Bronchial epithelial cell (primary cell): ENCODE results near the gene ETV3. TPM values are rescaled to one million over a fixed set of nuclear protein-coding genes. Genes with fewer than 3 reads are reported as not detected.

ENCODE experiments used
- DNase-seq: peaks from one replicate; pipeline ENCODE4 v3.0.0-alpha.2; 2010; ENCODE audit warnings: low read depth
- FAIRE-seq: peaks from 2 replicates; lab custom pipeline; 2011; peaks lifted over from hg19 to GRCh38; lab: Jason Lieb, UNC
- H3K27me3 ChIP-seq: 2 replicates; pipeline ENCODE4 v1.5.1; 2011; ENCODE audit warnings: low read length; ENCODE audit not compliant: control insufficient read depth, insufficient read depth
- H3K36me3 ChIP-seq: 2 replicates; pipeline ENCODE4 v1.5.1; 2011; ENCODE audit warnings: low read length; ENCODE audit not compliant: control insufficient read depth, insufficient read depth
- H3K4me3 ChIP-seq: 2 replicates; pipeline ENCODE4 v1.5.1; 2011; ENCODE audit warnings: mild to moderate bottlenecking, low read depth, low read length, control low read depth
- CTCF ChIP-seq: IDR thresholded peaks from 2 replicates; pipeline ENCODE4 v1.5.1; 2011; ENCODE audit warnings: mild to moderate bottlenecking, moderate library complexity, low read length, control low read depth, inconsistent platforms; ENCODE audit not compliant: insufficient read depth, severe bottlenecking
- total RNA-seq: library from RNA; depleted of rRNA; stranded (reverse); fragments of >200 nt; gene quantifications from 2 replicates; pipeline ENCODE4 v1.2.1, GENCODE V29; 2014

ETV3 gene
- total RNA-seq, 1 donor from 2014 or later, result 17.1 TPM

GRCh38 chr1:157156058-157156541 lies 17.9 kb upstream of the ETV3 start:
- FAIRE-seq, result no peak
- Histone ChIP-seq H3K27me3 (no peaks in the 10 kb centered on the region), H3K4me3 (no peak overlapping the region), H3K36me3 (no peaks in the 10 kb centered on the region)
- TF ChIP-seq CTCF, result peak; percentile 92
- peak; percentile 36 for DNase-seq

- Histone ChIP-seq H3K27me3 (no peaks in the 10 kb centered on the region), H3K36me3 (no peaks in the 10 kb centered on the region), H3K4me3 (no peak overlapping the region)
- DNase-seq (no peak), FAIRE-seq (no peak)
- no peak for TF ChIP-seq CTCF
Observed at GRCh38 chr1:157155658-157156057, 17.5 kb upstream of the ETV3 start.

GRCh38 chr1:157154940-157155514 lies 16.8 kb upstream of the ETV3 start:
- Histone ChIP-seq H3K27me3 (no peaks in the 10 kb centered on the region), H3K36me3 (no peaks in the 10 kb centered on the region), H3K4me3 (no peak overlapping the region)
- FAIRE-seq, result no peak
- TF ChIP-seq CTCF, result no peak
- DNase-seq, result peak; percentile 48

- no peak for TF ChIP-seq CTCF
- no peak overlapping the region for H3K4me3 ChIP-seq
- DNase-seq, result no peak
- no peaks in the 10 kb centered on the region for H3K36me3 ChIP-seq
- H3K27me3 ChIP-seq, result no peaks in the 10 kb centered on the region
- FAIRE-seq, result no peak
Observed at GRCh38 chr1:157154291-157154690, 16.1 kb upstream of the ETV3 start.

DNA sequence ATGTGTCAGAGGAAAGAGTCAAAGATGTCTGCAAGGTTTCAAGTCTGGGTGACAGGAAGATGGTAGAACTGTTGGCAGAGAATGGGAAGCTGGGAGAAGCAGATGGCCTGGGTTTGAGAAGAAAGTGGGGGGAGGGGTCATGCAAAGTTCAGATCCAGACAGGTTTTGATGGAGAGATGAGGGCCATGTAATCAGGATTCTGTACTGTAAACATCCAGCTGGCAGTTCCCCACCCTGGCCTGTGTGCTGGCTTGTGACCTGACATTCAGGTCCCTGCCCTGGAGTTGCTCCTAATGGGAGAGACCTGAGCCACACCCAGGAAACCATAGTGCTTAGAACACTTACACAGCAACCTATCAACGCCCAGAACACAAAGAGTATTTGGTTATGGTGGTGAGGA lies 15.6 kb upstream of the ETV3 start:
- FAIRE-seq (no peak), DNase-seq (no peak)
- TF ChIP-seq CTCF, result no peak
- Histone ChIP-seq H3K36me3 (no peaks in the 10 kb centered on the region), H3K4me3 (no peak overlapping the region), H3K27me3 (no peaks in the 10 kb centered on the region)

DNA sequence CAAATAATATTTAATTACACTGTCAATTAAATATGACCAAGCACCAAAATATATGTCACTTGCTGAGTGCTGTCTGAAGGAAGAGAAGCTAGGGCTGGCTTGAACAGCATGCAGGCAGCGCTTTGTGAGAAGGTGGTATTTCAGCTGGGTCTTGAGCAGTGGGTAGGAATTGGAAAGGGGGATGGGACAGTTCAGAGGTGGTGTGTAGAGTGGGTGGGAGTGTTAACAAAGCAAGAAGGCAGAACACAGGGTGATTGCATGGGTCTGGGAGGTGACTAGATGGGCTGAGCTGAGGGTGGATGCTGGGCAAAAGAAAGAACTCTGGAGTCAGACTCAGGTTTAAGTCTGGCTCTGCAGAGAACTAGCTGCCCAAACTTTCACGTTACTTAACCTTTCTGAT lies 14.3 kb upstream of the ETV3 start:
- H3K36me3 ChIP-seq, result no peaks in the 10 kb centered on the region
- DNase-seq (no peak), FAIRE-seq (no peak)
- H3K4me3 ChIP-seq, result no peak overlapping the region
- H3K27me3 ChIP-seq, result no peaks in the 10 kb centered on the region
- TF ChIP-seq CTCF, result no peak
